SIG-M5 treated with dmso at 0.1 percent for 504 hours (cell line): ENCODE data around the gene RASL12.
"Not testable (repeated sequence)": the region's sequence is repeated elsewhere in the genome, so short reads cannot be mapped to it uniquely, and the experiment has no call there.

Source experiments
- DNase-seq: peaks from one replicate; lab custom pipeline; 2025; ENCODE audit not compliant: unreplicated experiment; lab: John Stamatoyannopoulos, UW

RASL12 gene

DNA sequence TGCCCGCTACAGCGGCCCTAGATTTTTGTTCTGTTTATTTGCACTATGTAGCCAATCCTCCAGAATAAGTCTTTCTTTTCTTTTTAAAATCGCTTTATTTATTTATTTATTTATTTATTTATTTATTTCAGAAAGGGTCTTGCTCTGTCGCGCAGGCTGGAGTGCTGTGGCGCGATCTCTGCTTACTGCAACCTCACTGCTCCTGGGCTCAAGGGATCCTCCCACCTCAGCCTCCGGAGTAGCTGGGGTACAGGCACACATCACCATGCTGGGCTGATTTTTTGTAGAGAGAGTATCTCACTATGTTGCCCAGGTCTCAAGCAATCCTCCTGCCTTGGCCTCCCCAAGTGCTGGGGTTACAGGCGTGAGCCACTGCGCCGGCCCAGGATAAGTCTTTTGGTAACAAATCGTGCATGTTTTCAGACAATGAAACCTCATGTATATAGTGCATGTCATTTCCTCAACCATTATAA is 38.0 kb downstream of the RASL12 start:
- no peak for DNase-seq

DNA sequence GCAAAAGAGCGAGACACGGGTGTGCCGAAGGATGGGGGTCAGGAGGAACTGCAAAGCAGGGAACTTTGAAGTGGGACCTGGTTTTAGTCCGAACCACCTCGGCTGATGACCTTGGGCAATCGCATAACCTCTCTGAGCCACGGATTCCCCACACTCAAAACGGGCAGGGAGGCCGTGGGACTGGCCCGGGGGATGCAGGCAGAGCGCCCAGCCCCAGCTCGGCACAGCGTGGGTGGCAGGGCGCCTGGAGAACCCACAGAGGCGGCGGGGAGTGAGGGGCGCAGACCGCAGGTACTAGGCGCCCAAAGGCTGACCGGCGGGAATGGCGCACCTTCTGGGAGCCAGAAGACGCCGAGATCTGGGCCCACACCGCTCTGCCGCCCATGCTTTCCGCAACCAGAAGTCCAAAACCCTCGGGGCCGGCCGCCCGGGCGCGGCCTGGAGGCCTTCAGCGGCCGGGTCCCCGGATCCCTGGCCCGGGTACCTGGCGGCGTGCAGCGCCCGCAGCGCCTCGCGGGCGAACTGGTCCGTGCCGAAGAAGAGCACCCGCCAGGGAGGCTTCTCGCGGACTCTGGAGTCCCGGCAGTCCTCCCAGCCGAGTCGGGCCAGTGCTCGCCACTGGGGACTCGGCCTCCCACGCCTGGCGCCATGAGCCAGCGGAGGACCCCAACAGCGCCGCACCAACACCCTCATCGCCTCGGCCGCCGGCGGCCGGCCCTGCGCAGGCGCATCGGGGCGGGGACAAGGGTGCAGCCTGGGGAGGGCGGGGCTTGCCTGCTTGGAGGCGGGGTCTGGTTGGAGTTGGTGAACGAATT is 38.7 kb downstream of the RASL12 start, which contains the start of gene MTFMT:
TSS of gene MTFMT (minus strand) at position 719 of the 815 bp plus-strand sequence. CDS start at position 693, 26 bp downstream.
- DNase-seq = peak; percentile 66

DNA sequence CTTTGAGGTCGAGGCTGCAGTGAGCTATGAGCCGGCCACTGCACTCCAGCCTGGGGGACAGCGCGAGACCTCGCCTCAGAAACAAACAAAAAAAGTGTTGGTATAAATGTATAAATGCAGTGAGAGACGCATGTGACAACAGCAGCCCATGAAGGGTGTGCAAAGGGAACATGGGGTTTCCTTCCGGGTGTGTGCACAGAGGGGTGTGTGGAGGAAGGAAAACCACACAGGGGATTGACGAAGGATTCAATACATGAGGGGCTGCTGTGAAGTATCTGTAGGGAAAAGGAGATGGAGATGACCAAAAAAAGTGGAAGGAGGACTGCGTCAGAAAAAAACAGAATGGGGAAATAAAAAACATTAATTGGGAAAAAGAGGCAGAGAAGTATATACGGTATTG is 39.5 kb downstream of the RASL12 start:
- DNase-seq = no peak

DNA sequence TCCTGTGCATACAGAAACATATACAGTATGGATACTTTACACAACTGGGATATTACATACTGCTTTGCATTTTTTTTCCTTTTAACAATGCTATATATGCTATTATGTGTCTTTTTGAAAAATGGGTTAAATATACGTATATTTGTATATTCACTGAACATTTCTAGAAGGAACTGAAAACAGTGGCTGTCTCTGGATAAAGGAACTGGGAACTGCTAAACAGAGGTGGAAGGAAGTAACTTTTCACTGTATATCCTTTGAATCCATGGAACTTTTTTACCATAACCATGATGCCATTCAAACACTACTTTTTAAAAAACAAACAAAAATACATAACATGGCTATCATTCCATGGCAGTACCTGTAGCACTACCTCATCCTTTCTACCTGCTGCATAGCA is 40.2 kb downstream of the RASL12 start:
- peak; percentile 10 for DNase-seq

DNA sequence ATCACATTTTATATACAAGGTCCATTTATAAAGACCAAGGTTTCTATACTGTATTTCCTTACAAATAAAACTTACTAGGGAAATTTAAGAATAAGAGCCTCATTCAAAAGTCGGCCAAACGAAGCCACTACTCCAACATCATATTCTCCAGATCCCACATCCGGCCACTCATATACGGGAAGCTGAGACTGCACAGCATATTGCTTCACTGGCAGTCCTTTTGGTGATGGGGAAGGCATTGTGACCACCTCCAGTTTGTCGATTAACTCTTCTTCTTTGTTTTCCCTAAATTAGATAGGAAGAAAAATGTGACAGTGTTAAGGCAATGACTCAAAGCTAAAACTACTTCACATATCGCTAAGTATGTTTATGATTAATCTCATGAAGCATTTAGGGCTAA is 41.0 kb downstream of the RASL12 start:
- DNase-seq = no peak

DNA sequence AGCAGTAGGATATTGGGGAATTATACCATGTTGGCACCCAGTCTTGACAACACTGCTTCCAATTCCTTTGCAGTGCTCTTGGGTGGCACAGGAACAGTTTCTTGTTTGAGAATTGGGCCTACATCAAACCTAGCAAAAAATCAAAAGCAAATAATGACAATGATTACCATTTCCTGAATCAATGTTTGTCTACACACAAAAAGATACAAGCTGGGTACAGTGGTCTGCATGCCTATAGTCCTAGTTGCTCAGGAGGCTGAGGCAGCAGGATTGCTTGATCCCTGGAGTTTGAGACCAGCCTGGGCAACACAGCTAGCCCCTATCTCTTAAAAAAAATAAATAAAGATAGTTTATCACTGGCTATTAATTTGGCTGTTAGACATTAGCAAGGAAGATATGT is 46.3 kb downstream of the RASL12 start:
- no peak for DNase-seq

DNA sequence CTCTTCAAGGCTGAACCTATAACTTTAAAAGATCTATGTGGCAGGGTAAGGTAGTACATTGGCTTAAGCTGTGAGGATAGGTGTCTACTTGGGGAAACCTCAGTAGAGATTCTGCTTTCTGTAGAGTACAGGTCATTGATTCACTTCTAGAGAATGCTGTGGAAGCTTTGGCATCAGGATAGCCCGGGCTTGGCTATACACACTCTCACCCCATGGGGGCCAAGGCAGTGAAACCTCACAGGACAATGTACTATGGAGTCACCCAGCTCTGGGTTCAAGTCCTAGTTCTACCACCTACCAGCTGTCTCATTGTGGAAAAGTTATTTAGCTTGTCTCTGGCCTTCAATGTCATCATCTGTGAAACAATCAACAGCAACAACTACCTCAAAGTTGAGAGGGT is 47.4 kb downstream of the RASL12 start:
- DNase-seq = no peak

DNA sequence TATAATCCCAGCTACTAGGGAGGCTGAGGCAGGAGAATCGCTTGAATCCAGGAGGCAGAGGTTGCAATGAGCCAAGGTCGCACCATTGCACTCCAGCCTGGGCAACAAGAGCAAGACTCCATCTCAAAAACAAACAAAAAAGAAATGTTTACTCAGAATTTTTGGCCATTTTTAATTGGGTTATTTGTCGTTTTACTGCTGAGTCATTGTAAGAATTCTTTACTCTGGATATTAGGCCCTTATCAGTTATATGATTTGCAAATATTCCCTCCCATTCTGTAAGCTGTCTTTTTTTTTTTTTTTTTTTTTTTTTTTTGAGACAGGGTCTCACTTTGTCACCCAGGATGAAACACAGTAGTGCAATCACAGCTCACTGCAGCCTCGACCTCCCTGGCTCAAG is 56.6 kb downstream of the RASL12 start:
- not testable (repeated sequence) for DNase-seq

DNA sequence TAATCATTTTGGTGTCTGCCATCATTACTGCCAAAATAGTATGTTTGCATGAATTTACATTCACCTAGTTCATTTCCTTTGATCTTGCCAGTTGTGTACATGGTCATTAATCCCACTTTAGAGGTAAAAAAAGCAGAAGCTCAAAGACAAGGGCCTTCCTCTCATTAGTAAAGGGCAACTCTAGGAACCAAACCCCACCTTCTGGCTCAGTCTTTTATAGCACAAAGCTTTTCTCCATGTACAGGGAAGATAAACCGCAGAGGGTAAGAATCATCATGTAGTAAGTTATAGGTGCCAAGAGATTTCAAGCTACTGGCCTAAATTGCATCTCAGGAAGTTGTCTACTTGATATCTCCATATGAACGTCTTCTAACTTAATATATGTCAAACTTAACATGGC is 58.8 kb downstream of the RASL12 start:
- DNase-seq = peak; percentile 45

DNA sequence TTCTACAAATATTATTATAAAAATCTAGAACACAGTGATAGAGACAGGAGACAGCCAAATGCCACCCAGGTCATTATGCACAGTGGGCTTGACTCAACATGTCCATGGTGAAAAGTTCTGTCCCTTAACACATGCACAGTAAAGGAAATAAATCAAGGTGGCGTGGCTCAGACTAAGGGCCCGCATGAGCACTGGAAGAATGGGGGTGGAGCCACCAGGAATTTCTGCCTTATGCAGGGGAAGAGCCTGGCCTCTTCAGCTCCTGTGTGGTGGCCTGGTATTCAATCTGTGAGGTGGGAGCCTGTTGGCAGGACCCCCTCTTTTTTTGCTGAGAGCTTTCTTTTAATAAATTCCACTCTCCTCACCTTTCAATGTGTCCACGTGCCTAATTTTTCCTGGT is 60.9 kb downstream of the RASL12 start:
- DNase-seq = no peak

DNA sequence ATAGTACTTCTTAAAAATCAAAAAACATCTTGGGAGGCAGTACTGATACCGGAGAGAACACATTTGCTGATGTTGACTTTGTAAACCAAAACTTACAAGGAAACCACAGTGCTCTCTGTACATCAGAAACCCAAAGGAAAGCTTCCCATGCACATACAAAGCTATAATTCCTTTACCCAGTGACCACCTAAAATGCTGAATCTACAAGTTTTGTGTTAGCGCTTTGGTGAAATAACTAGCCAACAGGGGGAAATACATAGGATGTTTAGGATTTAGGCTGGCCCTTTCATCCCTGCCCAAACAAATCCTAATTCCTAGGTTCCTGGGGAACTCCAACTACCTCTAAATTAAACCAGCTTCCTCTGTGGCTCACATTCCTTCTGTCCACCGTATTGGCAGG is 62.8 kb downstream of the RASL12 start:
- no peak for DNase-seq
